H1 (cell line): Measurements from ENCODE around the gene TLR4. TPM values are rescaled to one million over a fixed set of nuclear protein-coding genes. Genes with fewer than 3 reads are reported as not detected.

Experiments
- CTCF ChIA-PET: fragments of 300-600 bp; sonication (Branson Sonifier 250); formaldehyde crosslinking; loops from one replicate; lab custom pipeline; 2021; ENCODE audit not compliant: partially characterized antibody; lab: Charles Lee
- POLR2A ChIA-PET: fragments of 300-600 bp; sonication (Branson Sonifier 250); formaldehyde crosslinking; loops from one replicate; lab custom pipeline; 2021; ENCODE audit warnings: inconsistent platforms; ENCODE audit not compliant: partially characterized antibody; lab: Charles Lee
- DNase-seq, 2 experiments: peaks; one replicate each; pipeline versions ENCODE4 v3.0.0 to v3.0.0-alpha.2; 2010 to 2022; ENCODE audit warnings: low spot score in 2 of 2, low read depth in 1 of 2, mixed read lengths in 1 of 2
- FAIRE-seq: peaks from 2 replicates; lab custom pipeline; 2011; peaks lifted over from hg19 to GRCh38; lab: Jason Lieb, UNC
- H2AFZ ChIP-seq: 2 replicates; pipeline ENCODE4 v1.8.1; 2012; ENCODE audit warnings: low read length, inconsistent platforms
- H2AK5ac ChIP-seq: 2 replicates; pipeline ENCODE4 v1.6.1; 2013; ENCODE audit warnings: low read depth, low read length
- H2BK120ac ChIP-seq: replicated peaks from 2 replicates; pipeline ENCODE3; 2013; ENCODE audit warnings: low read depth, low read length, inconsistent platforms
- H2BK12ac ChIP-seq: 2 replicates; pipeline ENCODE4 v1.6.1; 2013; ENCODE audit warnings: low read depth, low read length
- H2BK15ac ChIP-seq: 2 replicates; pipeline ENCODE4 v1.6.1; 2013; ENCODE audit warnings: low read length
- H2BK20ac ChIP-seq: 2 replicates; pipeline ENCODE4 v1.6.1; 2013; ENCODE audit warnings: low read length
- H2BK5ac ChIP-seq: 2 replicates; pipeline ENCODE4 v1.6.1; 2013; ENCODE audit warnings: low read depth, low read length
- H3K14ac ChIP-seq: 2 replicates; pipeline ENCODE4 v1.6.1; 2013; ENCODE audit warnings: inconsistent platforms; ENCODE audit not compliant: insufficient read length
- H3K18ac ChIP-seq: 2 replicates; pipeline ENCODE4 v1.6.1; 2013; ENCODE audit warnings: low read length; ENCODE audit errors: extremely low read depth
- H3K23ac ChIP-seq: 2 replicates; pipeline ENCODE4 v1.6.1; 2013; ENCODE audit warnings: inconsistent platforms; ENCODE audit not compliant: insufficient read length
- H3K23me2 ChIP-seq: 2 replicates; pipeline ENCODE4 v1.6.1; 2013; ENCODE audit warnings: low read depth, low read length
- H3K27ac ChIP-seq: 2 replicates; pipeline ENCODE4 v1.6.1; 2011; ENCODE audit warnings: low read depth, low read length, inconsistent platforms
- H3K27me3 ChIP-seq, 4 experiments: replicated peaks in 1 of 4; 1 replicate in 1 of 4; 2 replicates in 3 of 4; pipeline versions ENCODE4 v1.6.1 to v1.8.1; 2011 to 2013; ENCODE audit warnings: low read length in 3 of 4, mild to moderate bottlenecking in 3 of 4, inconsistent platforms in 2 of 4, mixed read lengths in 2 of 4, moderate library complexity in 1 of 4; ENCODE audit not compliant: control insufficient read depth in 3 of 4, insufficient read depth in 3 of 4; ENCODE audit errors: extremely low read depth in 1 of 4
- H3K36me3 ChIP-seq, 4 experiments: 2 replicates each; pipeline versions ENCODE4 v1.6.1 to v1.8.1; 2011 to 2013; ENCODE audit warnings: mild to moderate bottlenecking in 4 of 4, low read length in 3 of 4, moderate library complexity in 2 of 4, control low read depth in 1 of 4, inconsistent platforms in 1 of 4; ENCODE audit not compliant: insufficient read depth in 4 of 4, control insufficient read depth in 2 of 4
- H3K4ac ChIP-seq: replicated peaks from 2 replicates; pipeline ENCODE3; 2013; ENCODE audit warnings: low read length, low read depth, mixed read lengths, inconsistent platforms; ENCODE audit not compliant: insufficient read length
- H3K4me1 ChIP-seq, 4 experiments: replicated peaks in 1 of 4; 1 replicate in 1 of 4; 2 replicates in 3 of 4; pipeline versions ENCODE4 v1.6.1 to v1.8.1; 2011 to 2013; ENCODE audit warnings: low read length in 3 of 4, inconsistent platforms in 2 of 4, mixed read lengths in 1 of 4; ENCODE audit not compliant: insufficient read depth in 4 of 4, control insufficient read depth in 3 of 4
- H3K4me2 ChIP-seq, 2 experiments: 2 replicates each; pipeline versions ENCODE4 v1.6.1 to v1.8.1; 2011 to 2013; ENCODE audit warnings: low read depth in 2 of 2, low read length in 2 of 2, control low read depth in 1 of 2, inconsistent platforms in 1 of 2, mild to moderate bottlenecking in 1 of 2; ENCODE audit not compliant: insufficient read depth in 1 of 2
- H3K4me3 ChIP-seq, 4 experiments: fragments of 200-600, 300-600 bp in 1 of 4; sonication (generic), shearing (Covaris generic), sonication (Bioruptor Twin) in 1 of 4; 2 replicates each; pipeline versions ENCODE4 v1.5.1 to v1.8.1; 2011 to 2016; ENCODE audit warnings: low read length in 4 of 4, low read depth in 3 of 4, control low read depth in 2 of 4, inconsistent platforms in 2 of 4, mild to moderate bottlenecking in 2 of 4, mixed read lengths in 1 of 4, moderate library complexity in 1 of 4; ENCODE audit not compliant: insufficient read depth in 2 of 4; ENCODE audit errors: extremely low read depth in 1 of 4
- H3K56ac ChIP-seq: replicated peaks from 2 replicates; pipeline ENCODE3; 2013; ENCODE audit warnings: low read depth, mild to moderate bottlenecking, mixed read lengths, low read length, inconsistent platforms; ENCODE audit not compliant: insufficient read length
- H3K79me1 ChIP-seq: 2 replicates; pipeline ENCODE4 v1.6.1; 2013; ENCODE audit warnings: low read depth, low read length, control low read depth
- H3K79me2 ChIP-seq, 2 experiments: 2 replicates each; pipeline versions ENCODE4 v1.6.1 to v1.8.1; 2012 to 2013; ENCODE audit warnings: low read length in 2 of 2, mild to moderate bottlenecking in 2 of 2, inconsistent platforms in 1 of 2; ENCODE audit not compliant: insufficient read depth in 2 of 2, control insufficient read depth in 1 of 2
- H3K9ac ChIP-seq, 4 experiments: replicated peaks in 1 of 4; 1 replicate in 1 of 4; 2 replicates in 3 of 4; pipeline versions ENCODE4 v1.6.1 to v1.8.1; 2011 to 2013; ENCODE audit warnings: low read depth in 3 of 4, low read length in 3 of 4, control low read depth in 2 of 4, mild to moderate bottlenecking in 2 of 4, moderate library complexity in 2 of 4, inconsistent platforms in 1 of 4; ENCODE audit errors: extremely low read depth in 1 of 4
- H3K9me3 ChIP-seq, 2 experiments: 2 replicates each; pipeline versions ENCODE4 v1.6.1 to v1.8.1; 2012 to 2013; ENCODE audit warnings: mild to moderate bottlenecking in 2 of 2, moderate library complexity in 2 of 2, control low read depth in 1 of 2, inconsistent platforms in 1 of 2, low read depth in 1 of 2, low read length in 1 of 2, mixed read lengths in 1 of 2; ENCODE audit not compliant: insufficient read depth in 2 of 2
- H4K20me1 ChIP-seq, 2 experiments: replicated peaks in 1 of 2; 2 replicates each; pipeline versions ENCODE3 to v1.8.1; 2011 to 2013; ENCODE audit warnings: inconsistent platforms in 2 of 2, low read length in 2 of 2, mild to moderate bottlenecking in 1 of 2; ENCODE audit not compliant: insufficient read depth in 2 of 2, control insufficient read depth in 1 of 2
- H4K5ac ChIP-seq: 2 replicates; pipeline ENCODE4 v1.6.1; 2013; ENCODE audit warnings: low read length, low read depth, mixed read lengths, inconsistent platforms; ENCODE audit not compliant: insufficient read length
- H4K8ac ChIP-seq: 2 replicates; pipeline ENCODE4 v1.8.0; 2013; ENCODE audit warnings: mild to moderate bottlenecking, moderate library complexity, low read length, inconsistent platforms; ENCODE audit not compliant: insufficient read depth; ENCODE audit errors: extremely low read depth
- H4K91ac ChIP-seq: replicated peaks from 2 replicates; pipeline ENCODE3; 2013; ENCODE audit warnings: low read length, mixed read lengths, inconsistent platforms; ENCODE audit not compliant: insufficient read length
- BACH1 ChIP-seq: IDR thresholded peaks from 2 replicates; pipeline ENCODE4 v1.6.1; 2012; ENCODE audit warnings: low read length, improper control_type of control experiment
- CBX8 ChIP-seq: fragments of 300-800, 300-1000 bp; sonication (generic); IDR thresholded peaks from 2 replicates; pipeline ENCODE4 v1.7.1; 2016; ENCODE audit warnings: low read depth, low read length, borderline replicate concordance
- CREB1 ChIP-seq: IDR thresholded peaks from 2 replicates; pipeline ENCODE4 v1.6.1; 2012; ENCODE audit warnings: inconsistent platforms
- EGR1 ChIP-seq: IDR thresholded peaks from 2 replicates; pipeline ENCODE4 v1.6.1; 2011; ENCODE audit warnings: low read depth, low read length, borderline replicate concordance
- EZH2 ChIP-seq: fragments of 200-600 bp; sonication (generic); IDR thresholded peaks from 2 replicates; pipeline ENCODE4 v1.7.1; 2012; ENCODE audit warnings: low read depth, mild to moderate bottlenecking, moderate library complexity, low read length, inconsistent platforms; ENCODE audit not compliant: severe bottlenecking
- HDAC2 ChIP-seq, 2 experiments: fragments of 300-600 bp in 1 of 2; sonication (generic) in 1 of 2; IDR thresholded peaks; 2 replicates each; pipeline ENCODE4 v1.6.1; 2011 to 2012; ENCODE audit warnings: low read depth in 2 of 2, low read length in 2 of 2, mild to moderate bottlenecking in 2 of 2, moderate library complexity in 2 of 2, borderline replicate concordance in 1 of 2, inconsistent platforms in 1 of 2
- MAFK ChIP-seq: IDR thresholded peaks from 2 replicates; pipeline ENCODE4 v1.6.1; 2012; ENCODE audit warnings: low read depth, mild to moderate bottlenecking, improper control_type of control experiment, low read length
- RFX5 ChIP-seq: IDR thresholded peaks from 2 replicates; pipeline ENCODE4 v1.6.1; 2011; ENCODE audit warnings: low read depth, low read length, improper control_type of control experiment, borderline replicate concordance
- RNF2 ChIP-seq: fragments of 200-900, 300-1000 bp; sonication (generic); IDR thresholded peaks from 2 replicates; pipeline ENCODE4 v1.7.1; 2016; ENCODE audit warnings: borderline replicate concordance, low read depth, mild to moderate bottlenecking, antibody characterized with exemption, low read length; ENCODE audit not compliant: poor library complexity, severe bottlenecking; ENCODE audit errors: missing control alignments
- SAP30 ChIP-seq: fragments of 300-600 bp; sonication (generic); IDR thresholded peaks from 2 replicates; pipeline ENCODE4 v1.7.1; 2012; ENCODE audit warnings: low read length, moderate library complexity, mild to moderate bottlenecking, inconsistent platforms; ENCODE audit not compliant: insufficient read depth, insufficient replicate concordance
- SIRT6 ChIP-seq: IDR thresholded peaks from one replicate; pipeline ENCODE4 v1.7.1; 2012; ENCODE audit warnings: low read length, inconsistent platforms
- TAF1 ChIP-seq: IDR thresholded peaks from 2 replicates; pipeline ENCODE4 v1.6.1; 2011; ENCODE audit warnings: mild to moderate bottlenecking, low read depth, low read length
- TAF7 ChIP-seq: optimal IDR thresholded peaks from 2 replicates; pipeline ENCODE3; 2011; ENCODE audit warnings: low read depth, mild to moderate bottlenecking, inconsistent platforms, low read length, moderate library complexity, borderline replicate concordance
- TEAD4 ChIP-seq: IDR thresholded peaks from 2 replicates; pipeline ENCODE4 v1.6.1; 2012; ENCODE audit warnings: low read depth, low read length, inconsistent platforms, mixed read lengths
- WGBS, 2 experiments: shearing (Covaris generic) in 1 of 2; methylation state at CpG; one replicate each; pipeline versions ENCODE4 v1.1.6 to v1.1.7; 2013 to 2015; ENCODE audit warnings: low lambda C conversion rate in 2 of 2, mixed read lengths in 2 of 2, inconsistent platforms in 1 of 2, low coverage in 1 of 2, missing lambda C conversion rate in 1 of 2; ENCODE audit not compliant: insufficient replicate concordance in 2 of 2, insufficient coverage in 1 of 2, insufficient read length in 1 of 2; ENCODE audit errors: extremely low coverage in 1 of 2, missing lambda C conversion rate in 1 of 2; 5-methylcytosine and 5-hydroxymethylcytosine counted together
- polyA plus RNA-seq, 7 experiments: library from polyadenylated mRNA; depleted of rRNA in 3 of 7; stranded (reverse) in 5 of 7; unstranded in 2 of 7; fragments of >200 nt in 5 of 7; fragments of 200-250 nt in 2 of 7; gene quantifications; 1 replicate in 5 of 7; 2 replicates in 1 of 7; 4 replicates in 1 of 7; pipeline versions ENCODE4 v1.2.1 to v1.2.3, GENCODE V29; 2011 to 2013; ENCODE audit warnings: missing spikeins in 2 of 7, mixed read lengths in 2 of 7
- total RNA-seq: library from RNA; stranded (reverse); fragmentation: NEBNext Ultra II Directional; extraction: Animal tissue kit (Norgen Biotek cat#: 25700); gene quantifications from 2 replicates; pipeline ENCODE4 v1.2.1, GENCODE V29; 2021

The TLR4 gene
- total and polyA plus RNA-seq, 2 of the 8 experiments (the other 6 are each of a cell fraction or from before 2014, with no cell fraction given): 0.02 to 0.17 TPM

GRCh38 chr9:117745598-117745997, 41.4 kb downstream of the TLR4 start:
- Histone ChIP-seq H3K18ac (no peak overlapping the region), H2BK5ac (no peak overlapping the region), H3K27me3 (peaks cover 0 to 8% (median 4%) of the 10 kb centered on the region in 4 experiments; a peak in 4 of 7 replicates), H3K9ac (no peak overlapping the region), H3K4ac (no peak overlapping the region), H2BK20ac (no peak overlapping the region), H4K20me1 (no peaks in the 10 kb centered on the region), H3K56ac (no peak overlapping the region)
- FAIRE-seq: no peak
- TF ChIP-seq BACH1 (no peak), RFX5 (no peak), SIRT6 (no peak), RNF2 (no peak), TEAD4 (no peak), SAP30 (no peak), CREB1 (no peak), TAF1 (no peak), EGR1 (no peak), EZH2 (no peak), MAFK (no peak), TAF7 (no peak), HDAC2 (IDR thresholded peaks at IDR 0.05; ENCODE audit: borderline replicate concordance in 1 of 2, low read depth in 2 of 2, low read length in 2 of 2) (no peak), CBX8 (no peak)
- TF ChIP-seq, all 59 proteins: peak for 0
- Histone ChIP-seq H4K8ac (no peak overlapping the region), H3K23ac (no peak overlapping the region), H2BK15ac (no peak overlapping the region), H2AFZ (no peak overlapping the region), H3K4me1 (peaks cover 0 to 3% (median 0%) of the 10 kb centered on the region in 4 experiments; a peak in 3 of 7 replicates), H3K4me3 (no peak overlapping the region), H3K14ac (no peak overlapping the region), H3K27ac (no peak overlapping the region), H3K4me2 (peak overlapping the region in 1 of 2 experiments; percentile 74; a peak in 1 of 4 replicates), H3K36me3 (no peaks in the 10 kb centered on the region), H2BK120ac (no peak overlapping the region), H4K91ac (no peak overlapping the region), H3K79me2 (no peaks in the 10 kb centered on the region), H3K79me1 (no peaks in the 10 kb centered on the region), H2BK12ac (no peak overlapping the region), H3K23me2 (no peaks in the 10 kb centered on the region), H2AK5ac (0 out of 2 replicates have a peak overlapping the region, but pooled peaks have one; percentile 24), H4K5ac (no peak overlapping the region), H3K9me3 (no peaks in the 10 kb centered on the region)
- 89% methylated on average over 8 of the region's 8 CpGs; no CpG with 5 or more reads in 1 of the 2 experiments for WGBS, 2 experiments
- CTCF ChIA-PET: interaction anchor here (0.7 kb wide), 1 partner anchor 353 kb away, joined by 3 read pairs; no protein-coding TSS in a partner anchor
- DNase-seq: no peak
- POLR2A ChIA-PET: no interaction called here
